Caco-2 (cell line): ENCODE measurements around the gene ERBB2. TPM values are rescaled to one million over a fixed set of nuclear protein-coding genes. Genes with fewer than 3 reads are reported as not detected.

ENCODE experiments used
- BruUV-seq: library from RNA; stranded (reverse); fragments of 400-500 nt; replicated peaks from 2 replicates; lab custom pipeline; 2021; lab: Mats Ljungman, UMichigan
- CTCF ChIA-PET: fragments of 300-600 bp; sonication (Branson Sonifier 250); formaldehyde crosslinking; loops from one replicate; lab custom pipeline; 2022; ENCODE audit warnings: antibody characterized with exemption; lab: Charles Lee
- POLR2A ChIA-PET: fragments of 300-600 bp; sonication (Branson Sonifier 250); formaldehyde crosslinking; loops from one replicate; lab custom pipeline; 2022; ENCODE audit warnings: antibody characterized with exemption; lab: Charles Lee
- DNase-seq, 2 experiments: peaks; one replicate each; pipeline versions ENCODE4 v3.0.0 to v3.0.0-alpha.2; 2020 to 2022
- H3K27me3 ChIP-seq: replicated peaks from 2 replicates; pipeline ENCODE4 v1.6.0; 2011; ENCODE audit warnings: low read length; ENCODE audit not compliant: control insufficient read depth, insufficient read depth
- H3K36me3 ChIP-seq: 2 replicates; pipeline ENCODE4 v1.5.1; 2011; ENCODE audit warnings: low read length; ENCODE audit not compliant: control insufficient read depth, insufficient read depth
- H3K4me1 ChIP-seq: fragments of 250-450 bp; sonication (Bioruptor Pico); 2 replicates; pipeline ENCODE4 v1.5.1; 2020; ENCODE audit warnings: mild to moderate bottlenecking
- H3K4me3 ChIP-seq: 2 replicates; pipeline ENCODE4 v1.5.1; 2011; ENCODE audit warnings: low read depth, mild to moderate bottlenecking, control low read depth, low read length
- H3K9me3 ChIP-seq: fragments of 250-450 bp; sonication (Bioruptor Pico); 2 replicates; pipeline ENCODE4 v1.5.1; 2020; ENCODE audit warnings: mild to moderate bottlenecking, moderate library complexity
- H3K27ac Mint-ChIP-seq: one replicate; pipeline ENCODE4 v1.8.0; 2022; ENCODE audit warnings: mixed read lengths; ENCODE audit not compliant: unreplicated experiment
- H3K27me3 Mint-ChIP-seq: one replicate; pipeline ENCODE4 v1.8.0; 2022; ENCODE audit warnings: mixed read lengths; ENCODE audit not compliant: insufficient read depth, unreplicated experiment
- H3K36me3 Mint-ChIP-seq: one replicate; pipeline ENCODE4 v1.8.0; 2022; ENCODE audit warnings: mild to moderate bottlenecking, mixed read lengths; ENCODE audit not compliant: insufficient read depth, unreplicated experiment
- H3K4me1 Mint-ChIP-seq: one replicate; pipeline ENCODE4 v1.8.0; 2022; ENCODE audit warnings: low read depth, mixed read lengths; ENCODE audit not compliant: unreplicated experiment
- H3K4me3 Mint-ChIP-seq: one replicate; pipeline ENCODE4 v1.8.0; 2022; ENCODE audit warnings: mild to moderate bottlenecking, moderate library complexity, mixed read lengths; ENCODE audit not compliant: unreplicated experiment
- H3K9me3 Mint-ChIP-seq: one replicate; pipeline ENCODE4 v1.8.0; 2022; ENCODE audit warnings: mixed read lengths; ENCODE audit not compliant: unreplicated experiment
- CTCF ChIP-seq, 2 experiments: fragments of 200-600 bp in 1 of 2; IDR thresholded peaks; 1 replicate in 1 of 2; 2 replicates in 1 of 2; pipeline versions ENCODE4 v1.5.1 to v1.8.0; 2011 to 2022; ENCODE audit warnings: antibody characterized with exemption in 1 of 2, control low read depth in 1 of 2, inconsistent platforms in 1 of 2, low read depth in 1 of 2, low read length in 1 of 2, mild to moderate bottlenecking in 1 of 2, moderate library complexity in 1 of 2; ENCODE audit not compliant: insufficient read depth in 1 of 2, severe bottlenecking in 1 of 2, unreplicated experiment in 1 of 2
- intact Hi-C: fragments of 100-400 bp; cut with micrococcal nuclease; formaldehyde crosslinking; loops from one replicate; pipeline ENCODE4 v1.10.0; 2022; ENCODE audit not compliant: unreplicated experiment
- total RNA-seq: library from RNA; stranded (reverse); gene quantifications from 2 replicates; pipeline ENCODE4 v1.2.3, GENCODE V29; 2022

ERBB2 gene
- total RNA-seq, 1 experiment from 2014 or later: 121 TPM

- Histone ChIP-seq H3K27me3 (no peaks in the 10 kb centered on the region), H3K36me3 (peaks cover 8% of the 10 kb centered on the region), H3K4me1 (no peaks in the 10 kb centered on the region), H3K4me3 (no peak overlapping the region), H3K9me3 (no peaks in the 10 kb centered on the region)
- Mint-ChIP-seq H3K27me3 (no peaks in the 10 kb centered on the region), H3K4me1 (no peaks in the 10 kb centered on the region), H3K4me3 (no peak overlapping the region), H3K36me3 (peaks cover 73% of the 10 kb centered on the region), H3K9me3 (no peaks in the 10 kb centered on the region), H3K27ac (no peak overlapping the region)
- POLR2A ChIA-PET: no interaction called here
- CTCF ChIA-PET: no interaction called here
- no peak for DNase-seq
- no peak for TF ChIP-seq CTCF (IDR thresholded peaks at IDR 0.05; ENCODE audit: insufficient read depth in 1 of 2, low read depth in 1 of 2, low read length in 1 of 2, severe bottlenecking in 1 of 2, unreplicated experiment in 1 of 2)
- intact Hi-C loops: no loop called here
- no TSS peak for BruUV-seq
Observed at GRCh38 chr17:39711851-39712250, 12.0 kb downstream of the ERBB2 start.

- H3K27me3 Mint-ChIP-seq: no peaks in the 10 kb centered on the region
- Histone ChIP-seq H3K4me3 (no peak overlapping the region), H3K36me3 (peaks cover 8% of the 10 kb centered on the region), H3K4me1 (no peaks in the 10 kb centered on the region), H3K27me3 (no peaks in the 10 kb centered on the region), H3K9me3 (no peaks in the 10 kb centered on the region)
- H3K4me1 Mint-ChIP-seq: no peaks in the 10 kb centered on the region
- ChIA-PET CTCF (interaction anchor here (0.7 kb wide), 1 partner anchor 22 kb away, joined by 4 read pairs; no protein-coding TSS in a partner anchor), POLR2A (interaction anchor here (1.1 kb wide), 1 partner anchor 14 kb away, joined by 3 read pairs; the partner anchor contains the start of gene ERBB2)
- no peaks in the 10 kb centered on the region for H3K9me3 Mint-ChIP-seq
- BruUV-seq: no TSS peak
- intact Hi-C loops: no loop called here
- peaks cover 74% of the 10 kb centered on the region for H3K36me3 Mint-ChIP-seq
- no peak overlapping the region for H3K27ac Mint-ChIP-seq
- TF ChIP-seq CTCF (IDR thresholded peaks at IDR 0.05; ENCODE audit: insufficient read depth in 1 of 2, low read depth in 1 of 2, low read length in 1 of 2, severe bottlenecking in 1 of 2, unreplicated experiment in 1 of 2): no peak
- no peak overlapping the region for H3K4me3 Mint-ChIP-seq
- DNase-seq: no peak
Observed at GRCh38 chr17:39714234-39714633, 14.4 kb downstream of the ERBB2 start.

GRCh38 chr17:39715375-39716072 is 15.7 kb downstream of the ERBB2 start:
- Histone ChIP-seq H3K36me3 (peaks cover 7% of the 10 kb centered on the region), H3K4me1 (no peaks in the 10 kb centered on the region), H3K9me3 (no peaks in the 10 kb centered on the region), H3K4me3 (no peak overlapping the region), H3K27me3 (no peaks in the 10 kb centered on the region)
- intact Hi-C loops: no loop called here
- H3K9me3 Mint-ChIP-seq: no peaks in the 10 kb centered on the region
- CTCF ChIA-PET: interaction anchor here (0.7 kb wide), 1 partner anchor 11 kb away, joined by 3 read pairs; no protein-coding TSS in a partner anchor
- POLR2A ChIA-PET: interaction anchor here (1.1 kb wide), 1 partner anchor 15 kb away, joined by 3 read pairs; the partner anchor contains the start of gene ERBB2
- no peak for TF ChIP-seq CTCF (IDR thresholded peaks at IDR 0.05; ENCODE audit: insufficient read depth in 1 of 2, low read depth in 1 of 2, low read length in 1 of 2, severe bottlenecking in 1 of 2, unreplicated experiment in 1 of 2)
- H3K4me3 Mint-ChIP-seq: no peak overlapping the region
- H3K4me1 Mint-ChIP-seq: no peaks in the 10 kb centered on the region
- no peak for DNase-seq
- no TSS peak for BruUV-seq
- peaks cover 72% of the 10 kb centered on the region for H3K36me3 Mint-ChIP-seq
- no peaks in the 10 kb centered on the region for H3K27me3 Mint-ChIP-seq
- no peak overlapping the region for H3K27ac Mint-ChIP-seq
